Amygdala (tissue), 56 donors: ENCODE measurements around the gene GSAP.

Experiments used
- DNase-seq, 56 donors: peaks; one replicate each; lab custom pipeline; 2025; lab: John Stamatoyannopoulos, UW

The GSAP gene

DNA sequence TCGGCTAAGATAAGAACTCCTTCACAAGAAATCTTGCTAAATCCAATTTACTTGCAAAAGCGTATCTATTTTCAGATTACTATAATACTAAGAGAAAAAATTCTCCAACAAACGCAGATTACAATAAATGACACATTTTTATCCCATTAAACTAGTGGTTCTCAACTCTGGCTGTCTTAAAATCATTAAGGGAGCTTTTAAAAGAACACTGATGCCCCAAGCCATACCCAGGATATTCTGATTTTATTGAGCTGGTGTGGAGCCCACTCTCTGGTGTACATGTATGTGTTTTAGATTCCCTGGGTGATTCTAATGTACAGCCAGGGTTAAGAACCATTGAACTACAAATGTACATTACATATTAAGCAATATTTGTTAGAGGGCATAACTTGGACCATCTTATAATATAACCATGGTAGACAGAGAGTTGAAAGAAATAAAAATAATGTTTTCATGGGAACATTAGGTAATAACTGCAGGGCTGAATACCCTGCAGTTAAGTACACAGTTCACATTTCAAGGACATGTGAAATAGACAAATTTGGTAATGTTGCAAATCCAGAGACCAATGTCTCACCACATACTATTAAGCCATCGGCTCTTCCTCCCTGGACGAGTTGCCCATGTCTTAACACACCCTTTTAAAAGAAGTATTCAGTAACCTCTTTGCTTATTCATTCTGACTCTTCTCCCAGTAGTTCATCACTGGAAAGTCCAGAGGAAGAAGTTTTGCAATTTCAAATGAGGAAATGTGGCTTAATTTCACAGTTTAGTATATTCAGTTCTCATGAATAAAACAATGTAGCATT, 6.2 kb downstream of the GSAP start:
- DNase-seq = no peak

DNA sequence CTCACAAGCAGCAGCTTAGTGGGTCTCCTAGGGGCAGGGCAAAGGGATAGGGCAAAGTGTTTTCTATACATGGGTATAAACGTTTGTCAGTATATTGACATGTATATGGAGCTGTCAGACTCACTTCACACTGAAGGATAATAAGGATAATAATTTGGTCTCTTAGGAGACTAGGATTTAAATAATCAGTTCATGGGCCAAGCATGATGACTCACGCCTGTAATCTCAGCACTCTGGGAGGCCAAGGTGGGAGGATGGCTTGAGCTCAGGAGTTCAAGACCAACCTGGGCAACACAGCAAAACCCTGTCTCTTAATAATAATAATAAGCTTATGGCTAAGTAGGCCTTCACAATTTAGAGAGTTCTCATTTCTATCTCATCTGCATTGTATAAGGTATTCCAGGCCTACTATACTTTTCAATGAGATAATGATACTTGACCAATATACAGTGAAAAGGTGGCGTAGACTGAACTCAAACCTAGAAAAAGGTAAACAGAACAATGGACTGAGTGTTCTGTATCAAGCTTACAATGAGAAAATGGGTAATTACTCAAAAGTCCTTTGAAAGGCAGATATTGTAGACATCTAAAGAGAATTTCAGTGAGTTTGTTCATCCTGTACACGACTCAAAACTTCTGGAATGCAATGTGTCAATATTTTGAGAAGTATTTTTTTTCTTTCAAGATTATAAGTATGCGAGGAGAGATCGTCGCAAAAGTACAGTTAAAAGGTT, 7.0 kb downstream of the GSAP start:
- no peak for DNase-seq

DNA sequence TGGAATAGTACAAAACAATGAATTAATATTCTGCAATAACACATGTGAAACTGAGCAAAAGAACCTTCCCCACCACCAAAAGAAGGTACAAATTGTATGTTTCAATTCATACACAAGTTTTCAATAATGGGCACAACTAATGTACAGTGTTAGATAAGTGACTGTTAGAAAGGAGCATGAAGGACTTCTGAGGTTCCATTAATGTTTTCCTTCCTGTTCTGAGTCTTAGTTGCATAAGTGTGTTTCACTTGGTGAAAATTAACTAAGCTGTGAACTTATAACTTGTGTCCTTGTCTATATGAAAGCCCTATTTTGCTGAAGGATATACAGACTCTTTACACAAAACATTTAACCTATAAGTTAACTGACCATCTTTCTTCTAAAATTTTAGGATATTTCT, 8.2 kb downstream of the GSAP start:
- DNase-seq = no peak

DNA sequence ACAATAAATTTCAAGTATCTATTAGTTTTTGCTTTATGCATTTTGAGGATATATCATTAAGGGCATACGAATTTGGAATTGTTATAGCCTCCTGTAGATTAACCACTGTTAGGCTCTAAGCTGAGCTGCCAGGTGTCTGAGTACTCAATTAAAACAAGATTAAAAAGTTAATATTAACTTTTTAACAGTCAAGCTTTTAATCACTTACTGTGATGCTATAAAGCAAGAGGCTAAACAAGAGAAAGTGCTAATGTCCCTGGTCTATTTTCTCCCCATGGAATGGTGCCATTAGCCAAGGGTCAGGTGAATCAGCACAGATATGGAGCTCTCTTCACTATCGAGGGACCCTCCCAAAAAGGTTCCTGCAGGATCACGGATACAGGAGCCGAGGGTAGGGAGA, 9.7 kb downstream of the GSAP start:
- DNase-seq = no peak

DNA sequence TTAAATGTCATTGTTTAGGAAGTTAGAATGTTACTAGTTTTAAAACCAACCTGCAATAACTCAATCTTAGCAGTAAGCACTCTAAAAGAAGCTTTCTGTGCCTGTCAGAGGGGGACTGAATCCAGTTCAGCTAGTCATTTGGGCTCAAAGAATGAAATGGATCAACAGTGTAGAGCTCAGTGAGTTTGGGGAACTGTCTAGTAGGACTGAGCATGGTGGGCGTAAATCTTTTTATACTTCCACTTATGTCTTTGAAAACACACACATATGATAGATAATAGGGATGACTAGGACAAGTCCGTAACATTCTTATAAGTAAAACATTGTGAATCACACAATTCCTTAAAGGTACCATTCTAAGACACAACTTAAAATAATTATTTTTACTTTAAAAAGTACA, 11.5 kb downstream of the GSAP start:
- DNase-seq = no peak

DNA sequence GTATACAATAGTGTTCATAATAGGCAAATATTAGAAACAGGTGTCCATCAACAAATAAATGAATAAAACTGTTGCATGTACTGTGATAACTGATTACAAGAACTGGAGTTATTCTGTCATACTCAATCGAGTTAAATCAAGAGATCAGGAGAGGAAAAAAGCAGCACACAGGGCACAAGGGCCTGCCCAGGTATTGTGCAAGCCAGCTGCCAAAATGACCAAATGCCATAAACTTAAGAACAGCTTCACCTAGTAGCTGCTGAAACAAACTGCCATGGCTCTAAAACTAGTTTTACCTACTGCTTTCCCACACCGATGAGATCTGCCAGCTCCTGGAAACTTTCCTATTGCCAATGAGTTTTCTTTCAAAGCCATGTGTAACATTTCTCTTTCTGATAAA, 12.2 kb downstream of the GSAP start:
- DNase-seq = no peak

DNA sequence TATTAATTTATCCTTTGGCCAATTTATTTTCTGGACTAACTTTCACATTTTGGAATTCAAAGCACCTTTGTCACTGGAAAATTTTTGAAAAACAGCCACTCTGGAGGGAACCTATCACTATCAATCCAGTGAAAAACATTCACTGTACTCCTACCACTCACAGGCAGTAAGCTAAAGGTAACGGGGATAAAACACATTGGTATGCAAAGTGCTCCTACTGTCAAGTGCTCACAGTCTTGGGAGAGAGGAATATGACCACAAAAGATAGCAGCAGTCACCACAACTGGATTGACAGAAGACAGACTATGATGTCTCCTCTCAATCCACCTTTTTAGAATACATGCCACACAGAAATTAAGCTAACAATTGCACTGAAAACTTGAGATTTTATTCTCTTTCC, 13.3 kb downstream of the GSAP start:
- no peak for DNase-seq

DNA sequence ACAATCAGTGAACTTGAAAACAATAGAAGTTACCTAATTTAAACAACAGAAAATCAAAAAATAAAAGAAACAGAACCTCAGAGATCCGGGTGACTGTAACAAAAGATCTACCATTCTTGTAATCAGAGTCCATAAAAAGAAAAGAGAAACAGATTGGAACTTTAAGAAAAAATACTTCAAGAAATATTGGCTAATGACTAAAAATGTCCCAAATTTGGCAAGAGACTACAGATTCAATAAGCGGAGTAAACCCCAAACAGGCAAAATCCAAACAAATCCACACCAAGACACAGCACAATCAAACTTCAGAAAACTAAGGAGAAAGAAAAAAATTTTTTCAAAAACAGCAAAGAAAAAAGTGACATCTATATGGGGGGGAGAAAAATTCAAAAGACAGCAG, 15.1 kb downstream of the GSAP start:
- no peak for DNase-seq

DNA sequence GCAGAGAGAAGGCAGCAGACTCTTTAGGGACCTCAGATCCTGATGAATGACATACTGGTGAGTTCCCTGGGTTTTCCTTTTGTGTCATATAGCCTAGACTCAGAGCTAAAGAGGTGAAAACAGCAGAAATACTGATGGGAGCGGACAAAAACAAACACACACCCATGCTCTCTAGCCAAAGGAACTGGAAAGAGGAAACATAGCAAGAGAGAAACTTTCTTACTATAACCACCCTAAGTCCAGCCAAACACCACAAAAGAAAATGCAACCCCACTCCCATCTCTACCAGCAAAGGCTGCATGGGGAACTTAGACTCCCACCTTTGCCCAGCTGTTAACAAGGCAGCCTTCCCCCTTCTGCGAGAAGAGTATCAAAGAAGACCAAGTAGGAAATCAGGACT, 16.3 kb downstream of the GSAP start:
- peak in 1 of 56 donors; percentile 7 for DNase-seq

DNA sequence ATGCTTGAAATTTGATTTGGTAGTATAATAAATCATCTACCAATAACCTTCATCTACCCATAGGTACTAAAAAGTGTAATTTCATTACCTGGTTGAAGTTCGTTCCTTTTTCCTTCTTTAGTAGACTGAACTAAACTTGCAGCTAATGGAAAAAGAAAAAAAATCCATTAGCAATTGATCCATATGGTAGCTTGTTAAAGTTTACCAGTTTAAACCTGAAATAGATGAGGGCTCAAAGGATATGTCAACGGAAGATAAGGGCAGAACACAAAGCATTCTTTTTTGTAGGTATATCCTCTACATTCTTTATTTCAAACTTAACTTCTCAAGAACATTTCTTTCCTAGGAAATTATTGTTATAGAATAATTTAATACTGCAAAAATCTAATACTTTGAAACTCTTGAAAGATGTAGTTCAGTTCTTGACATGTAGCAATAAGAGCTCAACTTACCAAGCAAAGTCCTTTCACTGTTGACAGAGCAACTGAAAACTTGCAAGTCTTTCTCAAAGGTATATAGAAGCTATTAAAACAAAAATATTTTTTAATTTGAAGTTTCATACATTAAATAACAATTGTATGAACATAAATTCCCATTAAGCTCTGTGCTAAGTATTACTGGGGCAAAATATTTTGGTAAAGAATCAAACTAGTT, 19.1 kb downstream of the GSAP start:
- DNase-seq = no peak

DNA sequence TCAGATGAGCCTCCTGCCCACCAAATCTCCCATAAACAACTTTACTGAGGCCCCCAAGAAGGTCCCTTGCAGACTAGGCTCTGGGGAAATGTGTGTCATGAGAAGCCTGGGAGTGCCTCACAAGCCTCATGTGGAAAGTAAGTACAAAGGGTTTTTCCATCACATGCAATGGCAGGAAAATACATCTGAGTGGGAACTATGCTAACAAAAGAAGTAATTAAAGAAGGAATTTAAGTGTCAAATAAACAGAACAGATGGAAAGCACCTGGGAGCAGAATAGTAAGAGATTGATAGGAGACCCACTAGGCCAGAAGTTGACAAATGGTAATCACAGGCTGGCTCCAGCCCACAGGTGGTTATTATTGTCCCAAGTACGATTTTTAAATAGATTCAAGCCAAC, 20.5 kb downstream of the GSAP start:
- no peak for DNase-seq

DNA sequence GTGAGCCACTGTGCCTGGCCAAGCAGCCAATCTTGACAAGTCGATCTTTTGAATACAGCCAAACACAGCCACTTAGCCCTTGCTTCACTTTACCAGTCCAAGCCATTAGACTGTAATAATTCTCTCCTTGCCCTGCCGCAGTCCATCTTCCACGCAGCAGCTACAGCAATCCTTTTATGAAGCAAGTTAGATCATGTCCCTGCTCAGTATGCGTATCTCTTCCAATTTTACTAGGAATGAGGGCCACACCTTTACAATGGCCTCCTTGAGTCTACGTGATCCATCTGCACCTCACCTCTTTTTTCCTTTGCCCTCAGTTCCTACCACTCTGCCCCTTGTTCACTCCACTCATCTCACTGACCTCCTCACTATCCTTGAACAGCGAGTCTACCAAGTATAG, 22.2 kb downstream of the GSAP start:
- no peak for DNase-seq

DNA sequence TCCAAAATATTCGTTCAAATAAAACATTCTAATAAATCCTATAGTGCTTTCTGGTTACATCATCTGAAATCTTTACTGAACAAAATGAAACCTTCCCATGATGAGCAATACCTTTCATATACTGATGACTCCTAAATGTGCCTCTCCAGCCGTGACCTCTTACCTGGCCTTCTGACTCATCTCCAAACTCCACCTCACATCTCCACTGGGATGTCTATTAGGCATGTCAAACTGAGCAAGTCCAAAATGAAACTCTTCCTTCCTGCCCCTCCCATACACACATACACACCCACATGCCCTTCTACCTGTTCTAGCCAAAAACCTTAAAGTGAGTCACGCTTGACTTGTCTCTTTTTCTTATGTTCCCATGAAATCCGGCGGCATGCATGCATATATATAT, 22.9 kb downstream of the GSAP start:
- DNase-seq = no peak

DNA sequence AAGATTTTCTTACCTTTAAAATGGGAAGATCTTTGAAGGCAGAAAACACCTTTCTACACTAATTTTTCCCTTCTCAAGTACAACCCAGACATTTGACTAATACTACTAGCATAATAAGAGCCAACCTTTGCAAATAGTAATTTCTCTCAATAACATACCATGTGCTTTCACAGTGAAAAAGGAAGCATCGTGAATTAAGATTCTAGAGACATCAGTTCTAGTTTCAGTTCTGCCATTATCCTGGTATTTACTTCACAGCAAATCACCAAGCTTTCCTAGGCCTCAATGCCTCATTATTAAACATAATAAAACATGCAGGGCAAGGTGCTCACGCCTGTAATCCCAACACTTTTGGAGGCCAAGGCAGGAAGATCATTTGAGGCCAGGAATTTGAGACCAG, 24.9 kb downstream of the GSAP start:
- no peak for DNase-seq

DNA sequence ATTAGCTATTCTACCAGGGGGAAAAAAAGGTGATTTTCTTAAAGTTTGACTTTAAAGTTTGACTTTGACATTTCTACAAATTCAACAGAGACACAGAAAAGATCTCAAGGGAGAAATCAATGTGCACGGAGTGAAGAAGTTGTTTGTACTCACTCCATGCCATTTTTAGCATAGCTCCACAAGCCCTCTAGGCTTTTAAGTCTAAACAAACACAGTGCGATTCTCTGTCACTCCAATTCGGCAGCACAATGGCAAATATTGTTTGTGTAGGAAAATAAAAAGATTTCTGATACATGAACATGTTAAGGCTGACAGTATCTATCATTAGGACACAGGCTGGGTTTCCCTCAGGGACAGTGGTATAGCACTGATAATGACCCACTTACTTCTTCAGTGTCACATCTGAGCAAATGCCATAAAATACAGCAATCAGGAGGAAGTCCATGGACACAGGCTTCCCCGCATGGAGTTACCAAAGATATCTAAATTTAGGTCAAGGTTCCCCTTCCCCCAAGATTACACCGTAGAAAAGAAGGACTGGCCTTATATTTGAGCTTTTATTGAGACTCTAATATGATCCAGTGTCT, 28.0 kb downstream of the GSAP start:
- DNase-seq = no peak

DNA sequence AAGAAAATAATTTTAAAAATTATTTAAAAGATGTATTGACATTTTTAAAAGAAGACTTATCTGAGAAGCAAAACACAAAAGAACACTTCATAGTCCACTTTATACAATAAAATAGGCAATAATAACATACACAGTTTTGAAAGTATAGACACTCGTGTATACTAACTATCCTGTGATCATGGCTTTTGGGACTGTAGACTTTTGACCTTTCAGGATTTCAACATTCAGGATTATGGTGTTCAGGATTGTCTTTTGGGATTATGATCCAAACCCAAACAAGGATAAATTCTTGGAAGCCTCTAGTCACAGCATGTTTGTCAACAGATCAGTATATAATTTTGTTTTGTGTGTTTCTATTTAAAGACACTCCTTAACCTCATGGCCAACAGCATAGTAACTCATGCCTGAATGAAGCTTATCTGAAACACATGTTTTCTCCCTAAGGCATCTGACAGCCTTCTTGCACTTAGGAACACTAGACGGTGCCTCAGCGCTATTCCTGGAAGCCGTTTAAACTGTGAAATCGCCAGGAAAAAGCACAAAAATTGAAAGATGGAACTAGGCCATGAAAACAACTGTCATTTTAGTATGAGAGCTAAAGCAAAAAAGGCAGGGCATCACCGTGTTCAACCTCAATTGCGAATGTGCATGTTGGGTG, 29.9 kb downstream of the GSAP start:
- DNase-seq = no peak

DNA sequence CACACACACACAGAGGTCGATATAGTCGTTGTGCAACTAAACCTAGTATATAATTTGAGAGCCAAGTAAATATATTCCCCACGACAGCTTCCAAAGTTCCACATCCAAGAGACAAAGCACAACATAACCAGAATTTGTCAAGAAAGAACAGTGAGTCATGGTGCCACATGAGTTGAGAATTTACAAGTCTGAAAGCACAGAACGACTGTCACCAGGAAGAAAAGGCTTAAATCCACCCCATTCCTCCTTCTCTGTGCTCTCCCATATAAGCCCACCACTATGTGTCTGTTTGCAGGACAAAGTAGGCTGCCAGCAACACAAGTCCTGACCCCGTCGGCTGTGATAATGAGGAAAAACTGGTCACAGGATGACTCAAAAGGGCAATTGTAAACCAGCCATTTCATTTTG, 32.8 kb downstream of the GSAP start:
- no peak for DNase-seq

DNA sequence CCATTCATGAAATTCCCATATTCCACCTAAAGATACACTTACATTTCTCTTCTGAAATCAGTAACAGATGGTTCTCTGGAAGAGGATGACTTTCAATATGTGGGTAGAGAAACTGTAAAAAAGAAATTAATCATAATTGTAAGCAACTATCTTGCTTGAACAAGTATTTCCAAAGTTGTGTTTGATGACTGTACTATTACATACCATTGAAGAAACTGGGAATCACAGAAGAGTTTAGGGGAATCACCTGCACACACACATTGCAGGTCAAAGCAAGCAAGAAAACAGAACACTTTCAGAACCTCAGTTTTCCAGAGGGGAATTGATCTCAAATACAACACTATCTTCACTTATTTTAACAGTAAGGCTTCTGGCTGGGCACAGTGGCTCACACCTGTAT, 33.6 kb downstream of the GSAP start:
- DNase-seq = no peak

DNA sequence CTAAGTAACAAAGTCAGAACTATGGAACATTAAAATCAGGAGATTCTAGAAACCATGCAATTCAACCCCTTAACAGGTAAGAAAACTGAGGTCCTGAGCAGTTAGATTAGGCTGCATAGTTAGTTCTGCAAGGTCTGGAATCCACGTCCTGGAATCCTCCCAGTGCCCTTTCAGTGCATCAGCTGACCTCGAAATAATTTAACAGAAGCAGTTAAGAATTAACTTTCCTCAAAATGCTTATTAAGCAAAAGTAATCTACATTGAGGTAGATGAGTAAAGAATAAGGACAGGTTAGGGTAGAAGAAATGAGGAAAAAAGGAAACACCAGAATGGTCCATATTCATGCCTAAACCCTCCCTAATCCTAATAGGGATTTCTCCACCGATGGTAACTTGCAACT, 37.6 kb downstream of the GSAP start:
- DNase-seq = no peak

DNA sequence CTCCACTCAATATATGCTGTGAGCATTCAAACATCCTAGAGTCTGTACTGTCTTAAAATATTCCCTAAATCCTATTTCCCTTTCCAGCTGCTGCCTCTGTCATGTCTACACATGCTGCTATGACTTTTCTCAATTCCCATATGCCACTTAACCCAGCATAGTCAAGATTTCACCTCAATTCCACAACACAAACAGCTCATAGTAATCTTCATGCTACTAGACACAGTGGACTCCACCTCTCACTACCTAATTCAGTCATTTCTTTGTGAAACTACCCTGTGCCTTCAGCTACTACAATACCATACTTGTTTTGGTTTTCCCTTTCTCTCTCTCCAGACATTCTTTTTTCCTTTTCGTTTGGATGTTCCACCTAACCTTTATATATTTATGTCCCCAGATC, 45.5 kb downstream of the GSAP start:
- no peak for DNase-seq

DNA sequence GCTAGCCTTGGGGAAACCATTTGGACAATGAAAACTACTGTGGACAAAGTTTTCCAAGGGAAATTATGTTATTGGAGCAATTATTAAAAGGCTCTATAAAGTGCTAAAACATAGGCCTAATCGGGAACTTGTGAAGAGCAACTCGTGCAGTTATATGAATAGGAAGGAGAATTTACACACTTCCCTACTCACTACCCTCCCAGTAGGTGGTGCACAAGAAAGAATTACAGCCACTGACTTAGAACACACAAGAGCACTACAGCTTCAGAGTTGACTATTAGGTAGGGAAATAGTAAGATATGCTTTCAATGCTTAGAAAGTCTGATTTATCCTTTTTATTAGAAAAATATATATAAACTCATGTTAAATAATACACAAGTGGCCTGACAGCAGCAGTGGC, 47.2 kb downstream of the GSAP start:
- DNase-seq = no peak
